Neural cell (in vitro differentiated cells): Measurements from ENCODE around the gene CEP126. TPM values are rescaled to one million over a fixed set of nuclear protein-coding genes. Genes with fewer than 3 reads are reported as not detected.

Source experiments
- H2AFZ ChIP-seq: fragments of 200-600, 300-800 bp; sonication (generic), shearing (Covaris generic); 2 replicates; pipeline ENCODE4 v1.6.0; 2014; ENCODE audit warnings: low read depth, mild to moderate bottlenecking, antibody characterized with exemption, low read length, moderate library complexity
- H3F3A ChIP-seq: fragments of 200-600 bp; shearing (Covaris generic); 2 replicates; pipeline ENCODE4 v1.6.1; 2016; ENCODE audit warnings: mild to moderate bottlenecking, moderate library complexity, mixed read lengths, antibody characterized with exemption, low read length; ENCODE audit not compliant: insufficient read depth, poor library complexity, severe bottlenecking
- H3K27ac ChIP-seq: fragments of 200-600, 300-800 bp; sonication (generic), shearing (Covaris generic); 2 replicates; pipeline ENCODE4 v1.5.1; 2014; ENCODE audit warnings: mild to moderate bottlenecking, low read length, moderate library complexity
- H3K27me3 ChIP-seq: fragments of 300-800, 200-600 bp; sonication (generic), shearing (Covaris generic); 2 replicates; pipeline ENCODE4 v1.6.0; 2014; ENCODE audit warnings: mild to moderate bottlenecking, low read depth, low read length, moderate library complexity; ENCODE audit not compliant: insufficient read depth
- H3K36me3 ChIP-seq: fragments of 300-800, 200-600 bp; sonication (generic), shearing (Covaris generic); 2 replicates; pipeline ENCODE4 v1.5.1; 2014; ENCODE audit warnings: mild to moderate bottlenecking, antibody characterized with exemption, low read length, moderate library complexity; ENCODE audit not compliant: insufficient read depth
- H3K4me2 ChIP-seq: fragments of 300-800, 200-600 bp; sonication (generic), shearing (Covaris generic); 2 replicates; pipeline ENCODE4 v1.6.0; 2014; ENCODE audit warnings: mild to moderate bottlenecking, low read length
- H3K4me3 ChIP-seq: fragments of 300-800, 200-600 bp; sonication (generic), shearing (Covaris generic); 2 replicates; pipeline ENCODE4 v1.5.1; 2014; ENCODE audit warnings: mild to moderate bottlenecking, low read length, moderate library complexity
- H3K79me2 ChIP-seq: fragments of 200-600 bp; shearing (Covaris generic); replicated peaks from 2 replicates; pipeline ENCODE4 v1.6.0; 2014; ENCODE audit warnings: mild to moderate bottlenecking, low read length, moderate library complexity; ENCODE audit not compliant: insufficient read depth
- H3K9ac ChIP-seq: fragments of 300-800, 200-600 bp; sonication (generic), shearing (Covaris generic); 2 replicates; pipeline ENCODE4 v1.6.1; 2016; ENCODE audit warnings: mild to moderate bottlenecking, low read length, mixed read lengths
- H3K9me2 ChIP-seq: fragments of 200-600 bp; shearing (Covaris generic); 2 replicates; pipeline ENCODE4 v1.6.1; 2016; ENCODE audit warnings: mild to moderate bottlenecking, low read length, mixed read lengths; ENCODE audit not compliant: insufficient read depth
- H3K9me3 ChIP-seq: fragments of 200-600, 300-800 bp; sonication (generic), shearing (Covaris generic); 2 replicates; pipeline ENCODE4 v1.6.1; 2016; ENCODE audit warnings: mild to moderate bottlenecking, mixed run types, low read length, moderate library complexity, mixed read lengths
- H4K20me1 ChIP-seq: fragments of 200-600 bp; shearing (Covaris generic); 2 replicates; pipeline ENCODE4 v1.6.1; 2016; ENCODE audit warnings: mild to moderate bottlenecking, mixed run types; ENCODE audit not compliant: insufficient read depth
- EP300 ChIP-seq: fragments of 450-650 bp; conservative IDR thresholded peaks from 2 replicates; pipeline ENCODE4 v1.6.1; 2014; ENCODE audit warnings: antibody characterized with exemption, mild to moderate bottlenecking, moderate library complexity; ENCODE audit not compliant: poor library complexity, severe bottlenecking
- EZH2 ChIP-seq: fragments of 200-600, 300-800 bp; shearing (Covaris generic), sonication (generic); IDR thresholded peaks from 2 replicates; pipeline ENCODE4 v1.6.1; 2014; ENCODE audit warnings: antibody characterized with exemption, low read length, borderline replicate concordance, mild to moderate bottlenecking; ENCODE audit not compliant: insufficient read depth, poor library complexity, severe bottlenecking
- MXI1 ChIP-seq: fragments of 450-650 bp; conservative IDR thresholded peaks from 2 replicates; pipeline ENCODE4 v1.6.1; 2014; ENCODE audit warnings: antibody characterized with exemption, mild to moderate bottlenecking; ENCODE audit not compliant: poor library complexity, severe bottlenecking
- POLR2AphosphoS5 ChIP-seq: IDR thresholded peaks from 2 replicates; pipeline ENCODE4 v1.6.1; 2012
- RAD21 ChIP-seq: fragments of 450-650 bp; conservative IDR thresholded peaks from 2 replicates; pipeline ENCODE4 v1.6.1; 2014; ENCODE audit warnings: antibody characterized with exemption, mild to moderate bottlenecking, moderate library complexity
- SMC3 ChIP-seq: fragments of 450-650 bp; conservative IDR thresholded peaks from 2 replicates; pipeline ENCODE4 v1.6.1; 2014; ENCODE audit warnings: antibody characterized with exemption, mild to moderate bottlenecking, moderate library complexity; ENCODE audit not compliant: poor library complexity
- TAF1 ChIP-seq: IDR thresholded peaks from 2 replicates; pipeline ENCODE4 v1.6.1; 2012; ENCODE audit warnings: low read depth
- polyA plus RNA-seq: library from polyadenylated mRNA; depleted of rRNA; stranded (reverse); fragments of >200 nt; gene quantifications from 2 replicates; pipeline ENCODE4 v1.2.3, GENCODE V29; 2014
- TF ChIP-seq, protein P1 (sequence below): fragments of 450-650 bp; IDR thresholded peaks from 2 replicates; pipeline ENCODE4 v1.5.1; 2014; ENCODE audit warnings: antibody characterized with exemption, mild to moderate bottlenecking, moderate library complexity; ENCODE audit not compliant: poor library complexity, severe bottlenecking
- TF ChIP-seq, protein P2 (sequence below): IDR thresholded peaks from 2 replicates; pipeline ENCODE4 v1.6.1; 2012; ENCODE audit warnings: borderline replicate concordance

The CEP126 gene
- polyA plus RNA-seq, 1 donor from 2014 or later = 1.8 TPM

- no peaks in the 10 kb centered on the region for H3F3A ChIP-seq
- H3K4me3 ChIP-seq = no peak overlapping the region
- H3K9ac ChIP-seq = no peak overlapping the region
- no peaks in the 10 kb centered on the region for H3K9me2 ChIP-seq
- no peaks in the 10 kb centered on the region for H3K36me3 ChIP-seq
- H3K27me3 ChIP-seq = no peaks in the 10 kb centered on the region
- H3K4me2 ChIP-seq = no peak overlapping the region
- H3K9me3 ChIP-seq = no peaks in the 10 kb centered on the region
- TF ChIP-seq EP300 = no peak
- no peak for TF ChIP-seq POLR2AphosphoS5
- TF ChIP-seq RAD21 = no peak
- no peak for TF ChIP-seq MXI1
- TF ChIP-seq TAF1 = no peak
- TF ChIP-seq, protein P1, sequence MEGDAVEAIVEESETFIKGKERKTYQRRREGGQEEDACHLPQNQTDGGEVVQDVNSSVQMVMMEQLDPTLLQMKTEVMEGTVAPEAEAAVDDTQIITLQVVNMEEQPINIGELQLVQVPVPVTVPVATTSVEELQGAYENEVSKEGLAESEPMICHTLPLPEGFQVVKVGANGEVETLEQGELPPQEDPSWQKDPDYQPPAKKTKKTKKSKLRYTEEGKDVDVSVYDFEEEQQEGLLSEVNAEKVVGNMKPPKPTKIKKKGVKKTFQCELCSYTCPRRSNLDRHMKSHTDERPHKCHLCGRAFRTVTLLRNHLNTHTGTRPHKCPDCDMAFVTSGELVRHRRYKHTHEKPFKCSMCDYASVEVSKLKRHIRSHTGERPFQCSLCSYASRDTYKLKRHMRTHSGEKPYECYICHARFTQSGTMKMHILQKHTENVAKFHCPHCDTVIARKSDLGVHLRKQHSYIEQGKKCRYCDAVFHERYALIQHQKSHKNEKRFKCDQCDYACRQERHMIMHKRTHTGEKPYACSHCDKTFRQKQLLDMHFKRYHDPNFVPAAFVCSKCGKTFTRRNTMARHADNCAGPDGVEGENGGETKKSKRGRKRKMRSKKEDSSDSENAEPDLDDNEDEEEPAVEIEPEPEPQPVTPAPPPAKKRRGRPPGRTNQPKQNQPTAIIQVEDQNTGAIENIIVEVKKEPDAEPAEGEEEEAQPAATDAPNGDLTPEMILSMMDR = no peak
- TF ChIP-seq SMC3 = no peak
- H4K20me1 ChIP-seq = no peaks in the 10 kb centered on the region
- H2AFZ ChIP-seq = no peak overlapping the region
- no peak overlapping the region for H3K27ac ChIP-seq
- no peaks in the 10 kb centered on the region for H3K79me2 ChIP-seq
Observed at GRCh38 chr11:101996111-101996510, 81.3 kb downstream of the CEP126 start.

DNA sequence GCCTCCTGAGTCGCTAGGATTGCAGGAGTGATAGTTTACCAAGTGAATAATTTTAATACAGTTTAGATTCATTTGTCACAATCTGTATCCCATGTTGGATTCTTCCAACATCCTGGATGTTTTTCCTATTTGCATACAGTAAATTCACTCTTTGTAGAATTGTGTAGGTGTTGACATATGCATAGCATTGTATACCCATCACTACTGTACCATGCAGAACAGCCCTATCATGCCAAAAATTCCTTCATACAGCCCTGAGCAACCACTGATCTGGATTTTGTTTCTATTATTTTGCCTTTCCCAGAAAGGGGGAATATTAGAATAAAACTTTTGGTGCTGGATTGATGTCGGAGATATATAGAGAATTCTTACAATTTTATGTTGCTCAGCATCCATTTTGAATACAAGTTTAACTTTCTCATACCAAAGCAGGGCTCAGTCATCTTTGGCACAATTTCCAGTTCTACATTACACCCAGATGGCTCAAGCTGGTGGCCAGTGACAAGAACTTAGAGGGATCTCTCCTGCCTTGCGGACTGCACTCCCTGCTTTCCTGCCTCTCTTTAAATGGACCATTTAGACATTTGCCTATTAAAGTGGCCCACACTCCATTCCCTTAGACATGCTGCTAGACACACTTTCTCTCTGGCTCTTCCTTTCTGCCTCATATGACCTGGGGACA is 87.0 kb downstream of the CEP126 start:
- no peaks in the 10 kb centered on the region for H3K27me3 ChIP-seq
- H3K36me3 ChIP-seq = no peaks in the 10 kb centered on the region
- no peak overlapping the region for H3K4me2 ChIP-seq
- no peak overlapping the region for H2AFZ ChIP-seq
- H3F3A ChIP-seq = no peaks in the 10 kb centered on the region
- no peaks in the 10 kb centered on the region for H3K9me3 ChIP-seq
- H3K9ac ChIP-seq = no peak overlapping the region
- no peaks in the 10 kb centered on the region for H3K79me2 ChIP-seq
- H3K27ac ChIP-seq = no peak overlapping the region
- no peaks in the 10 kb centered on the region for H4K20me1 ChIP-seq
- no peaks in the 10 kb centered on the region for H3K9me2 ChIP-seq
- no peak overlapping the region for H3K4me3 ChIP-seq
- no peak for TF ChIP-seq POLR2AphosphoS5
- TF ChIP-seq, protein P1 = no peak
- TF ChIP-seq EP300 = no peak
- no peak for TF ChIP-seq RAD21
- TF ChIP-seq MXI1 = no peak
- TF ChIP-seq TAF1 = no peak
- TF ChIP-seq EZH2 = no peak
- TF ChIP-seq, protein P2, sequence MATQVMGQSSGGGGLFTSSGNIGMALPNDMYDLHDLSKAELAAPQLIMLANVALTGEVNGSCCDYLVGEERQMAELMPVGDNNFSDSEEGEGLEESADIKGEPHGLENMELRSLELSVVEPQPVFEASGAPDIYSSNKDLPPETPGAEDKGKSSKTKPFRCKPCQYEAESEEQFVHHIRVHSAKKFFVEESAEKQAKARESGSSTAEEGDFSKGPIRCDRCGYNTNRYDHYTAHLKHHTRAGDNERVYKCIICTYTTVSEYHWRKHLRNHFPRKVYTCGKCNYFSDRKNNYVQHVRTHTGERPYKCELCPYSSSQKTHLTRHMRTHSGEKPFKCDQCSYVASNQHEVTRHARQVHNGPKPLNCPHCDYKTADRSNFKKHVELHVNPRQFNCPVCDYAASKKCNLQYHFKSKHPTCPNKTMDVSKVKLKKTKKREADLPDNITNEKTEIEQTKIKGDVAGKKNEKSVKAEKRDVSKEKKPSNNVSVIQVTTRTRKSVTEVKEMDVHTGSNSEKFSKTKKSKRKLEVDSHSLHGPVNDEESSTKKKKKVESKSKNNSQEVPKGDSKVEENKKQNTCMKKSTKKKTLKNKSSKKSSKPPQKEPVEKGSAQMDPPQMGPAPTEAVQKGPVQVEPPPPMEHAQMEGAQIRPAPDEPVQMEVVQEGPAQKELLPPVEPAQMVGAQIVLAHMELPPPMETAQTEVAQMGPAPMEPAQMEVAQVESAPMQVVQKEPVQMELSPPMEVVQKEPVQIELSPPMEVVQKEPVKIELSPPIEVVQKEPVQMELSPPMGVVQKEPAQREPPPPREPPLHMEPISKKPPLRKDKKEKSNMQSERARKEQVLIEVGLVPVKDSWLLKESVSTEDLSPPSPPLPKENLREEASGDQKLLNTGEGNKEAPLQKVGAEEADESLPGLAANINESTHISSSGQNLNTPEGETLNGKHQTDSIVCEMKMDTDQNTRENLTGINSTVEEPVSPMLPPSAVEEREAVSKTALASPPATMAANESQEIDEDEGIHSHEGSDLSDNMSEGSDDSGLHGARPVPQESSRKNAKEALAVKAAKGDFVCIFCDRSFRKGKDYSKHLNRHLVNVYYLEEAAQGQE = no peak
- TF ChIP-seq SMC3 = no peak
